ENCODE measurements around the gene ADAP2.

DNA sequence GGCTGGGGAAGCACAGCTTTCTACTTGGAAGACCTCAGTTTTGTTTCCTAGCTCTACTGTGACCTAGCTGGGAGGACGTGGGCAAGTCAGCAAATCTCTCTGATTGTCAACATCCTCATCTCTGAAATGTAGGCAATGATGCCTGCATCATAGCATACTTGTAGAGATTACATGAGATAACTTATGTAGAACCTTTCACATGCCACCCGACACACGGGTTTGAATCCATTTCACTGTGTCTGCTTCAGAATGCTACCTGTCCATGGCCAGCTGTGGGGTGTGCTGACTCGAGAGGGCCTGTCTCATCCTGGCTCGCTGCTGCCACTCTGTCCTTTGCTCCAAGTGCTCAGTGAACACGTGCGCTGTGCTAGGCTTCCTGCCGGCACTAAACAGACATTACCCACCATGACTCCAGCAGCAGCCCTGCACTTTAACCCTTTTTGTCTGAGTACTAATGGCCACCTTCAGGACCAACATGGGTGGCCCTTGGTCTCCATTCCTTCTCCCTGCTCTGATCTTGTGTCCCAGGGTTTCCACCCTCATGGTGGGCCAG is 7.4 kb downstream of the ADAP2 start:
- TF ChIP-seq EZH2 (IDR thresholded peaks at IDR 0.05; ENCODE audit: borderline replicate concordance, control insufficient read depth, low read depth, low read length) (no peak), NBN (IDR thresholded peaks at IDR 0.05) (no peak), POLR2A (IDR thresholded peaks at IDR 0.05; ENCODE audit: low read depth, low read length) (no peak), ESRRA (IDR thresholded peaks at IDR 0.05; ENCODE audit: low read length) (no peak), GABPA (IDR thresholded peaks at IDR 0.05; ENCODE audit: low read depth) (no peak), KDM1A (IDR thresholded peaks at IDR 0.05; ENCODE audit: borderline replicate concordance) (no peak), TCF12 (IDR thresholded peaks at IDR 0.05; ENCODE audit: low read depth, low read length) (no peak), POLR2AphosphoS5 (IDR thresholded peaks at IDR 0.05; ENCODE audit: low read length) (no peak), ATF7 (IDR thresholded peaks at IDR 0.05; ENCODE audit: low read depth) (no peak), JUNB (IDR thresholded peaks at IDR 0.05) (no peak)
- TF ChIP-seq, protein P1, sequence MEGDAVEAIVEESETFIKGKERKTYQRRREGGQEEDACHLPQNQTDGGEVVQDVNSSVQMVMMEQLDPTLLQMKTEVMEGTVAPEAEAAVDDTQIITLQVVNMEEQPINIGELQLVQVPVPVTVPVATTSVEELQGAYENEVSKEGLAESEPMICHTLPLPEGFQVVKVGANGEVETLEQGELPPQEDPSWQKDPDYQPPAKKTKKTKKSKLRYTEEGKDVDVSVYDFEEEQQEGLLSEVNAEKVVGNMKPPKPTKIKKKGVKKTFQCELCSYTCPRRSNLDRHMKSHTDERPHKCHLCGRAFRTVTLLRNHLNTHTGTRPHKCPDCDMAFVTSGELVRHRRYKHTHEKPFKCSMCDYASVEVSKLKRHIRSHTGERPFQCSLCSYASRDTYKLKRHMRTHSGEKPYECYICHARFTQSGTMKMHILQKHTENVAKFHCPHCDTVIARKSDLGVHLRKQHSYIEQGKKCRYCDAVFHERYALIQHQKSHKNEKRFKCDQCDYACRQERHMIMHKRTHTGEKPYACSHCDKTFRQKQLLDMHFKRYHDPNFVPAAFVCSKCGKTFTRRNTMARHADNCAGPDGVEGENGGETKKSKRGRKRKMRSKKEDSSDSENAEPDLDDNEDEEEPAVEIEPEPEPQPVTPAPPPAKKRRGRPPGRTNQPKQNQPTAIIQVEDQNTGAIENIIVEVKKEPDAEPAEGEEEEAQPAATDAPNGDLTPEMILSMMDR (IDR thresholded peaks at IDR 0.05 in 2 of 3, conservative IDR thresholded peaks at IDR 0.05 in 1 of 3; ENCODE audit: control insufficient read depth in 2 of 3, extremely low read depth in 1 of 3, insufficient read depth in 1 of 3, low read depth in 3 of 3, low read length in 3 of 3), result no peak
- TF ChIP-seq, protein P2, sequence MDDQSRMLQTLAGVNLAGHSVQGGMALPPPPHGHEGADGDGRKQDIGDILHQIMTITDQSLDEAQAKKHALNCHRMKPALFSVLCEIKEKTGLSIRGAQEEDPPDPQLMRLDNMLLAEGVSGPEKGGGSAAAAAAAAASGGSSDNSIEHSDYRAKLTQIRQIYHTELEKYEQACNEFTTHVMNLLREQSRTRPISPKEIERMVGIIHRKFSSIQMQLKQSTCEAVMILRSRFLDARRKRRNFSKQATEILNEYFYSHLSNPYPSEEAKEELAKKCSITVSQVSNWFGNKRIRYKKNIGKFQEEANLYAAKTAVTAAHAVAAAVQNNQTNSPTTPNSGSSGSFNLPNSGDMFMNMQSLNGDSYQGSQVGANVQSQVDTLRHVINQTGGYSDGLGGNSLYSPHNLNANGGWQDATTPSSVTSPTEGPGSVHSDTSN (IDR thresholded peaks at IDR 0.05; ENCODE audit: insufficient replicate concordance, low read depth, low read length), result no peak
- TF ChIP-seq, protein P3, sequence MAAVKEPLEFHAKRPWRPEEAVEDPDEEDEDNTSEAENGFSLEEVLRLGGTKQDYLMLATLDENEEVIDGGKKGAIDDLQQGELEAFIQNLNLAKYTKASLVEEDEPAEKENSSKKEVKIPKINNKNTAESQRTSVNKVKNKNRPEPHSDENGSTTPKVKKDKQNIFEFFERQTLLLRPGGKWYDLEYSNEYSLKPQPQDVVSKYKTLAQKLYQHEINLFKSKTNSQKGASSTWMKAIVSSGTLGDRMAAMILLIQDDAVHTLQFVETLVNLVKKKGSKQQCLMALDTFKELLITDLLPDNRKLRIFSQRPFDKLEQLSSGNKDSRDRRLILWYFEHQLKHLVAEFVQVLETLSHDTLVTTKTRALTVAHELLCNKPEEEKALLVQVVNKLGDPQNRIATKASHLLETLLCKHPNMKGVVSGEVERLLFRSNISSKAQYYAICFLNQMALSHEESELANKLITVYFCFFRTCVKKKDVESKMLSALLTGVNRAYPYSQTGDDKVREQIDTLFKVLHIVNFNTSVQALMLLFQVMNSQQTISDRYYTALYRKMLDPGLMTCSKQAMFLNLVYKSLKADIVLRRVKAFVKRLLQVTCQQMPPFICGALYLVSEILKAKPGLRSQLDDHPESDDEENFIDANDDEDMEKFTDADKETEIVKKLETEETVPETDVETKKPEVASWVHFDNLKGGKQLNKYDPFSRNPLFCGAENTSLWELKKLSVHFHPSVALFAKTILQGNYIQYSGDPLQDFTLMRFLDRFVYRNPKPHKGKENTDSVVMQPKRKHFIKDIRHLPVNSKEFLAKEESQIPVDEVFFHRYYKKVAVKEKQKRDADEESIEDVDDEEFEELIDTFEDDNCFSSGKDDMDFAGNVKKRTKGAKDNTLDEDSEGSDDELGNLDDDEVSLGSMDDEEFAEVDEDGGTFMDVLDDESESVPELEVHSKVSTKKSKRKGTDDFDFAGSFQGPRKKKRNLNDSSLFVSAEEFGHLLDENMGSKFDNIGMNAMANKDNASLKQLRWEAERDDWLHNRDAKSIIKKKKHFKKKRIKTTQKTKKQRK (IDR thresholded peaks at IDR 0.05; ENCODE audit: low read depth, low read length), result no peak

Measured in GM12878 (cell line).